AG04450 (cell line): ENCODE results near the gene PSMB2. TPM values are rescaled to one million over a fixed set of nuclear protein-coding genes. Genes with fewer than 3 reads are reported as not detected.

Experiments used
- CTCF ChIA-PET: fragments of 300-600, 350-600 bp; formaldehyde crosslinking; extraction: SDS; loops from one replicate; lab custom pipeline; 2022; ENCODE audit warnings: antibody characterized with exemption, inconsistent platforms; lab: Charles Lee
- POLR2A ChIA-PET: fragments of 350-600 bp; formaldehyde crosslinking; extraction: SDS; loops from one replicate; lab custom pipeline; 2021; ENCODE audit warnings: antibody characterized with exemption, inconsistent platforms; lab: Yijun Ruan, JAX
- DNase-seq: peaks from one replicate; pipeline ENCODE4 v3.0.0-alpha.2; 2011; ENCODE audit warnings: low read depth, low spot score
- H3K27ac ChIP-seq: one replicate; pipeline ENCODE4 v1.5.1; 2012; ENCODE audit warnings: low read depth, low read length, control low read depth
- H3K27me3 ChIP-seq: one replicate; pipeline ENCODE4 v1.6.0; 2012; ENCODE audit warnings: low read length; ENCODE audit not compliant: control insufficient read depth, insufficient read depth
- H3K4me3 ChIP-seq: 2 replicates; pipeline ENCODE4 v1.5.1; 2011; ENCODE audit warnings: mild to moderate bottlenecking, low read depth, low read length, control low read depth
- H3K9me3 ChIP-seq: 2 replicates; pipeline ENCODE4 v1.5.1; 2012; ENCODE audit warnings: low read length; ENCODE audit not compliant: control insufficient read depth, insufficient read depth
- polyA plus RNA-seq: library from polyadenylated mRNA; depleted of rRNA; stranded (reverse); fragments of >200 nt; gene quantifications from 2 replicates; pipeline ENCODE4 v1.2.3, GENCODE V29; 2011
- TF ChIP-seq, protein P1 (sequence below): IDR thresholded peaks from 2 replicates; pipeline ENCODE4 v1.5.1; 2011; ENCODE audit warnings: low read depth, low read length, control low read depth, inconsistent platforms

Gene PSMB2
- polyA plus RNA-seq, 1 experiment = 99.1 TPM

GRCh38 chr1:35592991-35593769 is 48.1 kb downstream of the PSMB2 start:
- H3K9me3 ChIP-seq = no peaks in the 10 kb centered on the region
- H3K4me3 ChIP-seq = no peak overlapping the region
- DNase-seq = no peak
- TF ChIP-seq, protein P1, sequence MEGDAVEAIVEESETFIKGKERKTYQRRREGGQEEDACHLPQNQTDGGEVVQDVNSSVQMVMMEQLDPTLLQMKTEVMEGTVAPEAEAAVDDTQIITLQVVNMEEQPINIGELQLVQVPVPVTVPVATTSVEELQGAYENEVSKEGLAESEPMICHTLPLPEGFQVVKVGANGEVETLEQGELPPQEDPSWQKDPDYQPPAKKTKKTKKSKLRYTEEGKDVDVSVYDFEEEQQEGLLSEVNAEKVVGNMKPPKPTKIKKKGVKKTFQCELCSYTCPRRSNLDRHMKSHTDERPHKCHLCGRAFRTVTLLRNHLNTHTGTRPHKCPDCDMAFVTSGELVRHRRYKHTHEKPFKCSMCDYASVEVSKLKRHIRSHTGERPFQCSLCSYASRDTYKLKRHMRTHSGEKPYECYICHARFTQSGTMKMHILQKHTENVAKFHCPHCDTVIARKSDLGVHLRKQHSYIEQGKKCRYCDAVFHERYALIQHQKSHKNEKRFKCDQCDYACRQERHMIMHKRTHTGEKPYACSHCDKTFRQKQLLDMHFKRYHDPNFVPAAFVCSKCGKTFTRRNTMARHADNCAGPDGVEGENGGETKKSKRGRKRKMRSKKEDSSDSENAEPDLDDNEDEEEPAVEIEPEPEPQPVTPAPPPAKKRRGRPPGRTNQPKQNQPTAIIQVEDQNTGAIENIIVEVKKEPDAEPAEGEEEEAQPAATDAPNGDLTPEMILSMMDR = no peak
- ChIA-PET CTCF (interaction anchor here (0.6 to 1.4 kb wide), 3 partner anchors 20 to 134 kb away, joined by 4 to 6 read pairs (median 5); partner anchors contain the start of gene TFAP2E), POLR2A (no interaction called here)
- no peak overlapping the region for H3K27ac ChIP-seq
- H3K27me3 ChIP-seq = no peaks in the 10 kb centered on the region

DNA sequence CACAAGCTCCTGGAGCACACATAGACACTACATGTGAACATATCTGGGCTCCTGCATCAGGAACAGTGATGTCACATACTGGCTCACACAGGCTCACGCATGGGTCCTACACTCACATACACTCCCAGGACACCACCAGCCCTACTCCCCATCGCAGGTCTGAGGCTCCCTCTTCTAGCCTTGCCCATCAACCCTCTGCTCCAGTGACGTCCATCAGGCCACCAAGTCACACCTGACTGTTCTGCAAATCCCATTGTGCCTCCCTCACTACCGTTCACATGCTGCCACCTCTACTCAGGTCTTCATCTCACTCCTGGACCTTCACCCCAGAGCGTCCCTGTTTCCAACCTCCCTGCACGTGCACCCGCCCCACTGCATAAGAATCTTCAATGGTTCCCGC is 50.1 kb downstream of the PSMB2 start:
- H3K9me3 ChIP-seq = no peaks in the 10 kb centered on the region
- TF ChIP-seq, protein P1 = no peak
- no peak overlapping the region for H3K27ac ChIP-seq
- H3K27me3 ChIP-seq = no peaks in the 10 kb centered on the region
- CTCF ChIA-PET = no interaction called here
- POLR2A ChIA-PET = no interaction called here
- no peak for DNase-seq
- no peak overlapping the region for H3K4me3 ChIP-seq

DNA sequence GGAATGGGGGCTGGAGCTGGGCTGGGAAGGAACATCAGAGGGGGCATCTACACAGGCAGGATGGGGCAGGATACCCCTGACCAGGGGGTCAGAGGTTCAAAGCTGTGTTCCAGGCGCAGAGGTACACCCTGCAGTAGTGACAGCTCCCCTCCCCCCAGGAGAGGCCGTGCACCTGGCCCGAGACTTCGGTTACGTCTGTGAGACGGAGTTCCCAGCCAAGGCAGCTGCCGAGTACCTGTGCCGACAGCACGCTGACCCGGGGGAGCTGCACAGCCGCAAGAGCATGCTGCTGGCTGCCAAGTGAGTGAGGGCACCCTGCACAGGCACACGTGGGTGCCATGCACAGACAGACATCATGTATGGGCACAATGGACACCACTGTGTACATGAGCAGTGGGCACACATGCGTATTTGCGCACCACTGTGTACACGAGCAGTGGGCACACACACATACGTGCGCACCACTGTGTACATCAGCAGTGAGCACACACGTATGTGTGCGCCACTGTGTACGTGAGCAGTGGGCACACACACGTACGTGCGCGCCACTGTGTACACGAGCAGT is 50.8 kb downstream of the PSMB2 start:
- no peak for DNase-seq
- Histone ChIP-seq H3K9me3 (no peaks in the 10 kb centered on the region), H3K27me3 (no peaks in the 10 kb centered on the region), H3K4me3 (no peak overlapping the region), H3K27ac (no peak overlapping the region)
- CTCF ChIA-PET = no interaction called here
- TF ChIP-seq, protein P1 = no peak
- POLR2A ChIA-PET = no interaction called here

GRCh38 chr1:35589516-35590427 is 51.6 kb downstream of the PSMB2 start:
- POLR2A ChIA-PET = interaction anchor here (0.5 to 0.6 kb wide), 2 partner anchors 130 to 132 kb away, joined by 3 read pairs; no protein-coding TSS in a partner anchor
- no peak overlapping the region for H3K27ac ChIP-seq
- no peaks in the 10 kb centered on the region for H3K27me3 ChIP-seq
- no peaks in the 10 kb centered on the region for H3K9me3 ChIP-seq
- CTCF ChIA-PET = interaction anchor here (0.5 kb wide), 1 partner anchor 914 kb away, joined by 3 read pairs; no protein-coding TSS in a partner anchor
- TF ChIP-seq, protein P1 = no peak
- DNase-seq = no peak
- H3K4me3 ChIP-seq = no peak overlapping the region
